ENCODE data around the gene JUNB. TPM values are rescaled to one million over a fixed set of nuclear protein-coding genes. Genes with fewer than 3 reads are reported as not detected.
A peak's percentile ranks its signal among the peaks of the same experiment; 100 is the strongest.

The JUNB gene
- total and polyA plus RNA-seq, 2 of the 8 experiments (the other 6 are each of a cell fraction or from before 2014, with no cell fraction given): 7.4 to 10.0 TPM

- H3K4ac ChIP-seq (replicated peaks; ENCODE audit: insufficient read length, low read depth, low read length): peak within 1 kb of the TSS; percentile 69
- FAIRE-seq: no peak
- H3K79me2 ChIP-seq (ENCODE audit: control insufficient read depth in 1 of 2, insufficient read depth in 2 of 2, low read length in 2 of 2): no peaks in the 10 kb centered on the region
- H3K4me1 ChIP-seq (replicated peaks in 1 of 4; ENCODE audit: control insufficient read depth in 3 of 4, insufficient read depth in 4 of 4, low read length in 3 of 4): peaks cover 0 to 10% (median 4%) of the 10 kb centered on the region in 4 experiments; a peak in 4 of 7 replicates
- H3K14ac ChIP-seq (ENCODE audit: insufficient read length): no peak within 1 kb of the TSS
- no peak within 1 kb of the TSS for H3K56ac ChIP-seq (replicated peaks; ENCODE audit: insufficient read length, low read depth, low read length)
- no peak within 1 kb of the TSS for H4K91ac ChIP-seq (replicated peaks; ENCODE audit: insufficient read length, low read length)
- H2AK5ac ChIP-seq (ENCODE audit: low read depth, low read length): peak within 1 kb of the TSS; percentile 86; the same call in 1 of the 2 replicates
- H4K20me1 ChIP-seq (replicated peaks in 1 of 2; ENCODE audit: control insufficient read depth in 1 of 2, insufficient read depth in 2 of 2, low read length in 2 of 2): peaks cover 0 to 2% of the 10 kb centered on the region in 2 experiments
- H3K9ac ChIP-seq (replicated peaks in 1 of 4; ENCODE audit: extremely low read depth in 1 of 4, low read depth in 3 of 4, low read length in 3 of 4): peak within 1 kb of the TSS in 1 of 4 experiments; percentile 45; a peak in 2 of 7 replicates
- H2BK20ac ChIP-seq (ENCODE audit: low read length): 0 out of 2 replicates have a peak within 1 kb of the TSS, but pooled peaks have one; percentile 5
- peak within 1 kb of the TSS; percentile 60 for H3K18ac ChIP-seq (ENCODE audit: extremely low read depth, low read length)
- H2AFZ ChIP-seq (ENCODE audit: low read length): peak within 1 kb of the TSS; percentile 95; the same call in 1 of the 2 replicates
- peak within 1 kb of the TSS; percentile 63; the same call in 1 of the 2 replicates for H2BK12ac ChIP-seq (ENCODE audit: low read depth, low read length)
- no peak within 1 kb of the TSS for H4K5ac ChIP-seq (ENCODE audit: insufficient read length, low read depth, low read length)
- peak in 1 of 2 experiments; percentile 77 for DNase-seq (ENCODE audit: low read depth in 1 of 2, low spot score in 2 of 2)
- H3K23me2 ChIP-seq (ENCODE audit: low read depth, low read length): peaks cover 8% of the 10 kb centered on the region
- no peak within 1 kb of the TSS for H2BK120ac ChIP-seq (replicated peaks; ENCODE audit: low read depth, low read length)
- no peaks in the 10 kb centered on the region for H3K79me1 ChIP-seq (ENCODE audit: low read depth, low read length)
- peak within 1 kb of the TSS; percentile 65 for H2BK15ac ChIP-seq (ENCODE audit: low read length)
- H3K27me3 ChIP-seq (replicated peaks in 1 of 4; ENCODE audit: control insufficient read depth in 3 of 4, extremely low read depth in 1 of 4, insufficient read depth in 3 of 4, low read length in 3 of 4): no peaks in the 10 kb centered on the region; a peak in 3 of 7 replicates
- TF ChIP-seq JUN (IDR thresholded peaks at IDR 0.05; ENCODE audit: low read depth, low read length): no peak
- TF ChIP-seq BRCA1 (IDR thresholded peaks at IDR 0.05; ENCODE audit: low read depth, low read length): no peak
- no peak for TF ChIP-seq NANOG (IDR thresholded peaks at IDR 0.05; ENCODE audit: insufficient read depth, low read depth, low read length, poor library complexity, severe bottlenecking)
- TF ChIP-seq KDM4A (IDR thresholded peaks at IDR 0.05; ENCODE audit: low read depth, low read length, severe bottlenecking): peak; percentile 47
- TF ChIP-seq TEAD4 (IDR thresholded peaks at IDR 0.05; ENCODE audit: low read depth, low read length): 0 out of 2 replicates have a peak, but pooled peaks have one; percentile 33
- TF ChIP-seq GABPA (IDR thresholded peaks at IDR 0.05; ENCODE audit: borderline replicate concordance, insufficient read depth, low read length): 0 out of 2 replicates have a peak, but pooled peaks have one; percentile 55
- peak; percentile 29 for TF ChIP-seq CTBP2 (IDR thresholded peaks at IDR 0.05; ENCODE audit: borderline replicate concordance, insufficient read depth, insufficient read length, low read length)
- 0 out of 2 replicates have a peak, but pooled peaks have one; percentile 20 for TF ChIP-seq TAF1 (IDR thresholded peaks at IDR 0.05; ENCODE audit: low read depth, low read length)
- no peak for TF ChIP-seq RNF2 (IDR thresholded peaks at IDR 0.05; ENCODE audit: borderline replicate concordance, low read depth, low read length, missing control alignments, poor library complexity, severe bottlenecking)
- no peak within 1 kb of the TSS for H3K23ac ChIP-seq (ENCODE audit: insufficient read length)
- WGBS, 2 experiments (ENCODE audit: extremely low coverage in 1 of 2, insufficient coverage in 1 of 2, insufficient read length in 1 of 2, insufficient replicate concordance in 2 of 2, low coverage in 1 of 2, low lambda C conversion rate in 2 of 2, missing lambda C conversion rate in 1 of 2): 8% methylated on average over 8 of the region's 14 CpGs; no CpG with 5 or more reads in 1 of the 2 experiments
- H3K4me2 ChIP-seq (ENCODE audit: insufficient read depth in 1 of 2, low read depth in 2 of 2, low read length in 2 of 2): peak within 1 kb of the TSS; percentile 70 to 74
- H2BK5ac ChIP-seq (ENCODE audit: low read depth, low read length): peak within 1 kb of the TSS; percentile 39; the same call in 1 of the 2 replicates
- ChIA-PET CTCF (ENCODE audit: partially characterized antibody) (interaction anchor here (0.8 to 17.5 kb wide), 5 partner anchors 10 to 73 kb away, joined by 3 to 288 read pairs (median 6); partner anchors contain the start of genes JUNB, PRDX2, RNASEH2A and THSD8), POLR2A (ENCODE audit: partially characterized antibody) (interaction anchor here (0.7 to 10.3 kb wide), 16 partner anchors 9 to 126 kb away, joined by 3 to 104 read pairs (median 6); partner anchors contain the start of genes DHPS, FBXW9, GET3 and JUNB)
- no peaks in the 10 kb centered on the region for H3K9me3 ChIP-seq (ENCODE audit: insufficient read depth in 2 of 2, low read depth in 1 of 2, low read length in 1 of 2)
- no peak within 1 kb of the TSS for H3K27ac ChIP-seq (ENCODE audit: low read depth, low read length)
- H3K4me3 ChIP-seq (ENCODE audit: extremely low read depth in 1 of 4, insufficient read depth in 2 of 4, low read depth in 3 of 4, low read length in 4 of 4): peak within 1 kb of the TSS; percentile 45 to 63 (median 47)
- H4K8ac ChIP-seq (ENCODE audit: extremely low read depth, insufficient read depth, low read length): peak within 1 kb of the TSS; percentile 65
- peaks cover 0 to 10% (median 5%) of the 10 kb centered on the region in 4 experiments; a peak in 4 of 8 replicates for H3K36me3 ChIP-seq (ENCODE audit: control insufficient read depth in 2 of 4, insufficient read depth in 4 of 4, low read length in 3 of 4)
Measured at GRCh38 chr19:12751635-12752034, 39.7 kb upstream of the JUNB start, which contains the start of gene BEST2. Gene BEST2, plus strand, starts transcription at chr19:12751791. Its CDS starts 802 bp downstream, at chr19:12752593.
